Keratinocyte (primary cell): ENCODE results near the gene RAC2.

Experiments used
- EZH2 ChIP-seq: IDR thresholded peaks from one replicate; pipeline ENCODE4 v1.6.1; 2012; ENCODE audit warnings: inconsistent platforms, mild to moderate bottlenecking, low read length, moderate library complexity
- TF ChIP-seq, protein P1 (sequence below), 3 experiments: IDR thresholded peaks in 1 of 3; conservative IDR thresholded peaks in 1 of 3; optimal IDR thresholded peaks in 1 of 3; 2 replicates in 2 of 3; 3 replicates in 1 of 3; pipeline versions ENCODE3 to v1.5.1; 2011; ENCODE audit warnings: low read length in 3 of 3, mild to moderate bottlenecking in 3 of 3, moderate library complexity in 2 of 3, control low read depth in 1 of 3, inconsistent platforms in 1 of 3; ENCODE audit not compliant: insufficient read depth in 2 of 3; ENCODE audit errors: extremely low read depth in 1 of 3

DNA sequence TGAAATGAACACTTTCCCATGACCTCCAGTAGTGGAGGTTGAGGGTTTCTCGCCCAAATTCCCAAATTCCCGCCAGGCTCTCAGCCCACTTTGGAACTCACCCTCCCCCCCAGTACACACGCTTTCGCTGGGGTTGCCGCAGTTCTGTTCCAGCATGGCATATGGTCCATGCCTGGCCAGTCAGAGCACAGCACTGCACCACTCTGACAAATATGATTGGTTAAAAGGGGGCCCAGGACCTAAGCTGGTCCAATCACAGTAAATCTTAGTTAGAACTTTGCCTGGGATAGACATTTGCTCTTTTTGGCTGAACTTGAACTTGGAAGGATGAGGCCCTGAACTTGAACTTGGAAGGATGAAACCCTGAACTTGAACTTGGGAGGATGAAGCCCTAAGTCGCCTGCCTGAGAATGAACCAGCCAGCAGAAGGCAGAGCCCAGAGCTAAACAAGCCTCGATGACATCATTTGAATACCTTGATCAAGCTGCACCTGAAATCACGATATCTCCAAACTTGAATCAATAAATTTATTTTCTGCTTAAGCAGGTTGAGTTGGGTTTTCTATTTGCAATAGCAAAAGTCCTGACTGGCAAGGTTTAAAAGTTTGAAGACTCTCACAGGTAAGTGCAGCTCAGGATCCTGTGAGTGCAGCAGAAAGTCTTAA is 19.2 kb downstream of the RAC2 start:
- TF ChIP-seq, protein P1, sequence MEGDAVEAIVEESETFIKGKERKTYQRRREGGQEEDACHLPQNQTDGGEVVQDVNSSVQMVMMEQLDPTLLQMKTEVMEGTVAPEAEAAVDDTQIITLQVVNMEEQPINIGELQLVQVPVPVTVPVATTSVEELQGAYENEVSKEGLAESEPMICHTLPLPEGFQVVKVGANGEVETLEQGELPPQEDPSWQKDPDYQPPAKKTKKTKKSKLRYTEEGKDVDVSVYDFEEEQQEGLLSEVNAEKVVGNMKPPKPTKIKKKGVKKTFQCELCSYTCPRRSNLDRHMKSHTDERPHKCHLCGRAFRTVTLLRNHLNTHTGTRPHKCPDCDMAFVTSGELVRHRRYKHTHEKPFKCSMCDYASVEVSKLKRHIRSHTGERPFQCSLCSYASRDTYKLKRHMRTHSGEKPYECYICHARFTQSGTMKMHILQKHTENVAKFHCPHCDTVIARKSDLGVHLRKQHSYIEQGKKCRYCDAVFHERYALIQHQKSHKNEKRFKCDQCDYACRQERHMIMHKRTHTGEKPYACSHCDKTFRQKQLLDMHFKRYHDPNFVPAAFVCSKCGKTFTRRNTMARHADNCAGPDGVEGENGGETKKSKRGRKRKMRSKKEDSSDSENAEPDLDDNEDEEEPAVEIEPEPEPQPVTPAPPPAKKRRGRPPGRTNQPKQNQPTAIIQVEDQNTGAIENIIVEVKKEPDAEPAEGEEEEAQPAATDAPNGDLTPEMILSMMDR (optimal IDR thresholded peaks at IDR 0.05 in 1 of 3, IDR thresholded peaks at IDR 0.05 in 1 of 3, conservative IDR thresholded peaks at IDR 0.05 in 1 of 3; ENCODE audit: extremely low read depth in 1 of 3, insufficient read depth in 2 of 3, low read length in 3 of 3) = no peak
- no peak for TF ChIP-seq EZH2
